ENCODE measurements around the gene AMBRA1.
"Not testable (repeated sequence)": the region's sequence is repeated elsewhere in the genome, so short reads cannot be mapped to it uniquely, and the experiment has no call there.

AMBRA1 gene

DNA sequence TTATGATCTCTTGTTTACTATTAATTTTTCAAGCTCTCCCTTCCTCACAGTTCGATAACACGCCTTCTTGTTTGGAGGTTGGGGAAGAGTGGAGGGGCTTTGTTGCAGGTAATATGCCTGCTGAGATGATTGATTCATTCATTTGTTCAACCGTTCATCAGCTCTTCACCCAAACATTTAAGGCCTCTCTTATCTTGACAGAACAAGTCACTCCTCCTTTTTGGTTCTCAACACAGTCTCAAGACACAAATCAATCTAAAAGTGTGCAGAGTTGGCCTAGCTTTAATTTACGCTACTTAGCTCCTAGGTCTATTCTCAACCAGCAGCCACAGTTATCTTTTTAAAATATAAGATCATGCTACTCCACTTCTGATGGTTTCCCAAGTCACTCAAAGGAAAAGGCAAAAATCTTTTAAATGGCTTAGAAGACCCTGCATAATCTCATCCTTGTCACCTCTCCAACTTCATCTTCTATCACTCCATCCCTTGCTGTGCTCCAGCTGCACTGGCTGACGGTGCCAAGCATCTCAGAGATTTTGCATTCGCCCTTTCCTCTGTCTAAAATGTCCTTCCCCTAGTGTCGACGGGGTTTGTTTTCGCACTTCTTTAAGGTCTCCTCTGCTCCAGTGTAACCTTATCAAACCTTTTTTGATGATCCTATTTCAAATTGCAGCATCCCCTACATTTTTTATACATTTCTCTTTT lies 60.3 kb downstream of the AMBRA1 start:
- DNase-seq: no peak

GRCh38 chr11:46529928-46530574 lies 63.8 kb downstream of the AMBRA1 start:
- no peak for DNase-seq

DNA sequence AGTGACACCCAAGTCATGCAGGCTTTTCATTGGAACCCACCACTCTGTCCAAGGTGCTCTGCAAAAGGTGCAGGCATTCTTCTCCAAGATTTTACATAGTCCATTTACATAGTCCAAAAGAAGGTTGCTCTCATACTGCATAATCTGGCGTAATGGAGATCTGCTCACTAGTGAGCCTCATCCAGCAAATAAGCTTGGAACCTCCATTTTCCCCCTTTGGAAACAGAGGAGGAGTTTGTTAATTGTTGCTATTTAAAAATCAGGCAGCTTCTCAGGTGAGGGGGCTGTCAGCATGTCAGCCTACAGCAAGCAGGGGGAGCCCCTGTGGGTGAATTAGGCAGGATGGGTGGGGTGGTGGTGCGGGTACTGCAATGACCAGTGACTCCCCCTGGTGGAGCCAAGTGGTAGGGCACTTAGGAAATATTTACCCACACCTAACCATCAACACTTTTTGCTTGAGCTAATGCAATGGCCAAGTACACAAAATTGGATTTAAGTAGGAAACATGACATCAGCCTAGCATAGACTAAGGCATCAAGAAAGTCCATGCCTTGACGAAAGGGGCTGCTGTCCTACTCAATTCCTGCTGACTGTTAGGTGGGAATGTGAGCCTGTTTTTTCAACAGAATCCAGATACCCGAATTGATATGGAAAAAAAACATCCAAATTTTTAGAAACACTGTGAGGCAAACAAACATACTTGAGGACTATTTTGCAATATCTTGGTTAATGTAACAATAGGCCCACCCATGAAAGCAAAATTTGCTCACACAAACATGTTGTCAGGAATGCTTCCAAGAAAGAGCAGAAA lies 64.5 kb downstream of the AMBRA1 start:
- peak; percentile 72 for DNase-seq

GRCh38 chr11:46528445-46529094 lies 65.3 kb downstream of the AMBRA1 start:
- no peak for DNase-seq

DNA sequence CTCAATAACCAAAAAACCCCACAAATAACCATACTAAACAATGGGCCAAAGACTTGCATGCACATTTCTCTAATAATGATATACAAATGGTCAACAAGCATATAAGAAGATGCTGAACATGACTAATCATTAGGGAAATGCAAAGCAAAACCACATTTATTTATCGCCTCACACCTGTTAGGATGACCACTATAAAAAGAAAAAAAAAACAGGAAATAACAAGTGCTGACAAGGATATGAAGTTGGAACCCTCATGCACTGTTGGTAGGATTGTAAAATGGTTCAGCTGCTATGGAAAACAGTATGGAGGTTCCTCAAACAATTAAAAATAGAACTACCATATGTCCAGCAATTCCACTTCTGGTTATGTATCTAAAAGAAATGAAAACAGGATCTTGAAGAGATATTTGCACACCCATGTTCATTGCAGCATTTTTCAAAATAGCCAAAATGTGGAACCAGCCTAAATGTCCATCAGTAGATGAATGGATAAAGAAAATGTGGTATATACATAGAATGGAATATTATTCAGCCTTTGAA lies 66.2 kb downstream of the AMBRA1 start:
- DNase-seq: no peak

GRCh38 chr11:46526216-46527215 lies 67.3 kb downstream of the AMBRA1 start:
- no peak for DNase-seq

- DNase-seq: no peak
These were observed 69.5 kb downstream of the AMBRA1 start for GRCh38 chr11:46524201-46524770.

- no peak for DNase-seq
These were observed 70.5 kb downstream of the AMBRA1 start for GRCh38 chr11:46523290-46523689.

GRCh38 chr11:46522682-46523281 lies 71.0 kb downstream of the AMBRA1 start:
- no peak for DNase-seq

- no peak for DNase-seq
These were observed 71.7 kb downstream of the AMBRA1 start for GRCh38 chr11:46521961-46522681.

DNA sequence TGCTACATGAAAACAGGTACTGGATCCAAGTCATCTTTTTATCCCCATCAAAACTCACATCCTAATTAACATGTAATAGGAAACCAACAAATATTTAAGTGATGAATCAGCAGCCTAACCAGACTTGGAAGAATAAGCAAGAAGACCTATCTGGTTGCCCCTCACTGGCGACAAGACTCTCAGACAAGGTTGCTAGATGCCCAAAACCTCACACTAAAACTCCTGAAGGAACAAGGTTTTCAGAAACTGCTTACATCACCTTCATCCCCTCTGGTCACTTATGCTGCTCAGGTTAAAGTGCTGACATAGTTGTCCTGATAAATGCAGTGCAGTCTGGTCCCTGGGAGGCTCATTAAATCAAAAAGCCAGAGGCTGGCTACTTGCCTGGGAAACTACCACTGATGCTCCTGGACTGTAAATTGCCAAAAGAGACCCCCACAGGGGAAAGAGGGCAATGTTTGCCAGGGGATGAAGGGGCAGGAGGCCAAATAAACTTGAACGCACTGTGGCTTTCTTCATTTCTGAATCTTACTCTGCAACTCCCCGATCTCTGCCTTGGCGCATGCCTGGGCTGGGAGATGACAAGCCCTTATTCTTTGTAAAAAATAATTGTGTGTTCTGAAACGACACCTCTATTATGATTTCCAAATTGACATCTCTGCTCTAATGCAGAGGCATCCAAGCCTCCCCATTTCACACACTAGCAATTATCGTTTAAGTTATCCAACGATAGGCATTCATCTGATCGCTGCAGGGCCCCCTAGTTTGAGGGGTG lies 72.7 kb downstream of the AMBRA1 start:
- DNase-seq: peak; percentile 8

- no peak for DNase-seq
These were observed 74.5 kb downstream of the AMBRA1 start for GRCh38 chr11:46519351-46519750.

GRCh38 chr11:46518928-46519327 lies 74.9 kb downstream of the AMBRA1 start:
- not testable (repeated sequence) for DNase-seq

DNA sequence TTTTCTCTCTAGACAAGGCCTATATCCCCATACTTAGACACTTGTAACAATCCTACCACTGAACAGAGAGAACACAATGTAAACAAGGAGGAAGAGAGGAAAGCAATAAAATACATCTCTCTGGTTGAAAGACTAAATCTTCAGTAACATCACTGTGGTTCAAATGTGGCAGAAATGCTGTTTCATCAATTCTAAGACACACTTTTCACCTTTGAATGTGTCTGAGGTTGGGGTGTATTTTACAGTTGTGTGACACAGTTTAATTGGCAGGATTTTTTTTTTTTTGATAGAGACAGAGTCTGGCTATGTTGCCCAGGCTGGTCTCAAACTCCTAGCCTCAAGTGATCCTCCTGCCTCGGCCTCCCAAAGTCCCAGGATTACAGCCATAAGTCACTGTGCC lies 79.5 kb downstream of the AMBRA1 start:
- DNase-seq: no peak

GRCh38 chr11:46513934-46514342 lies 79.9 kb downstream of the AMBRA1 start:
- DNase-seq: peak; percentile 94

GRCh38 chr11:46512261-46512881 lies 81.5 kb downstream of the AMBRA1 start:
- DNase-seq: no peak

DNA sequence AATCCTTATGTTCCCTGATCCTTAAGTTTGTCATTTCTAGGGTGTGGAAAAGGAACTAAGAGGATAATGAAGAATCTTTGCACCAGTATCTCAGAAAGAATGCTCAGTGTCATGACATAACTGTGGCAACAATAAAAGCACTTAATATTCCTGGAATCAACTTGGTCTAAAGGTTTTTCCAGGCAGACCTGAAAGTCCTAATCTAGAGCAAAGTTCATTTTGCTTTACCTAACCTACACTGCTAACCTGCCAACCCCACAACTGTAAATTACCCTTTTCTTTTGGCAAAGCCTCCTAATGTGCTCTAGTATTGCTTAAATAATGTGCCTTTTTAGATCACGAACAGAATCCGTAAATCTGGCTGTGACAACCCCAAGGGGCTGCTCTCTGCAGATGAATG lies 82.5 kb downstream of the AMBRA1 start:
- DNase-seq: no peak

DNA sequence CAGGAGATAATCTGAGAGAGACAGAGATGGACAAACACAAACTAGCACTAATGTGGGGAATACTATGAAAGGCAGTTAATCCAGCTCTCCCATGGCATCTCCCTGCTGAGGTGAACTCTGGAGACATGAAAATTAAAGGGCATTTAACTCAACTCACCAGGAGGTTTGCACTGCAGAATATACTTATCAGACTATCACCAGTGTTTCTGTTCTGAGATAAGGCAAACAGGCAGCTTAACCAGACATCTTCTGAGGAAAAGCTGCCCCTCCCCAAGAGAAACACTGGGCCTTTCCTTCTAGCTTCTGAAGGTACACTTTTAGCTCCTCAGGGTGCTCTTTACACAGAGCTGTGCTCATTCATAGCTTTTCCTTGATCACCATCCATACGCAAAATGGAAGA lies 85.5 kb downstream of the AMBRA1 start:
- no peak for DNase-seq

- no peak for DNase-seq
These were observed 87.4 kb downstream of the AMBRA1 start for GRCh38 chr11:46506483-46506791.

Measured in NCI-H1105 treated with DMSO at 0.1 percent for 48 hours (cell line).